ENCODE results near the gene SLIT3.

The SLIT3 gene

GRCh38 chr5:169298193-169298592 lies 2.7 kb downstream of the SLIT3 start:
- no peak for DNase-seq

GRCh38 chr5:169296419-169297143 lies 4.4 kb downstream of the SLIT3 start:
- DNase-seq: no peak

- DNase-seq: no peak
Measured at GRCh38 chr5:169295306-169295705, 5.6 kb downstream of the SLIT3 start.

GRCh38 chr5:169294621-169295020 lies 6.3 kb downstream of the SLIT3 start:
- no peak for DNase-seq

- no peak for DNase-seq
Measured at GRCh38 chr5:169291877-169292276, 9.1 kb downstream of the SLIT3 start.

- DNase-seq: no peak
Measured at GRCh38 chr5:169290895-169291294, 10.0 kb downstream of the SLIT3 start.

GRCh38 chr5:169289520-169289919 lies 11.4 kb downstream of the SLIT3 start:
- no peak for DNase-seq

- no peak for DNase-seq
Measured at GRCh38 chr5:169288066-169288930, 12.6 kb downstream of the SLIT3 start.

- no peak for DNase-seq
Measured at GRCh38 chr5:169287529-169287928, 13.4 kb downstream of the SLIT3 start.

GRCh38 chr5:169286572-169287300 lies 14.2 kb downstream of the SLIT3 start:
- DNase-seq: no peak

GRCh38 chr5:169283887-169284286 lies 17.1 kb downstream of the SLIT3 start:
- no peak for DNase-seq

- DNase-seq: no peak
Measured at GRCh38 chr5:169281625-169282024, 19.3 kb downstream of the SLIT3 start.

- no peak for DNase-seq
Measured at GRCh38 chr5:169280696-169281095, 20.2 kb downstream of the SLIT3 start.

- DNase-seq: no peak
Measured at GRCh38 chr5:169280286-169280685, 20.7 kb downstream of the SLIT3 start.

- DNase-seq: no peak
Measured at GRCh38 chr5:169279125-169279524, 21.8 kb downstream of the SLIT3 start.

- DNase-seq: no peak
Measured at GRCh38 chr5:169273881-169274280, 27.1 kb downstream of the SLIT3 start.

GRCh38 chr5:169273451-169273850 lies 27.5 kb downstream of the SLIT3 start:
- DNase-seq: no peak

- no peak for DNase-seq
Measured at GRCh38 chr5:169272731-169273427, 28.1 kb downstream of the SLIT3 start.

- no peak for DNase-seq
Measured at GRCh38 chr5:169272111-169272510, 28.8 kb downstream of the SLIT3 start.

- no peak for DNase-seq
Measured at GRCh38 chr5:169270827-169271226, 30.1 kb downstream of the SLIT3 start.

GRCh38 chr5:169268019-169268418 lies 32.9 kb downstream of the SLIT3 start:
- DNase-seq: no peak

- DNase-seq: no peak
Measured at GRCh38 chr5:169265888-169266287, 35.1 kb downstream of the SLIT3 start.

GRCh38 chr5:169263591-169263990 lies 37.3 kb downstream of the SLIT3 start:
- no peak for DNase-seq

All from stimulated activated CD4-positive, alpha-beta T cell treated with anti-CD3 and anti-CD28 coated beads, Interleukin-15, amount 100 ng/mL, for 24 hours (primary cell).